Stimulated activated CD8-positive, alpha-beta memory T cell treated with anti-CD3 and anti-CD28 coated beads, Interleukin-12 subunit alpha, Interleukin-12 subunit beta, amount 100 ng/mL, for 24 hours (primary cell): Measurements from ENCODE around the gene AHCYL2.
"Not testable (repeated sequence)": the region's sequence is repeated elsewhere in the genome, so short reads cannot be mapped to it uniquely, and the experiment has no call there.

ENCODE experiments used
- DNase-seq: peaks from one replicate; pipeline ENCODE4 v3.0.0-alpha.2; 2020; ENCODE audit errors: extremely low read depth

Gene AHCYL2

GRCh38 chr7:129453510-129454248, 228.8 kb downstream of the AHCYL2 start:
- DNase-seq: no peak

DNA sequence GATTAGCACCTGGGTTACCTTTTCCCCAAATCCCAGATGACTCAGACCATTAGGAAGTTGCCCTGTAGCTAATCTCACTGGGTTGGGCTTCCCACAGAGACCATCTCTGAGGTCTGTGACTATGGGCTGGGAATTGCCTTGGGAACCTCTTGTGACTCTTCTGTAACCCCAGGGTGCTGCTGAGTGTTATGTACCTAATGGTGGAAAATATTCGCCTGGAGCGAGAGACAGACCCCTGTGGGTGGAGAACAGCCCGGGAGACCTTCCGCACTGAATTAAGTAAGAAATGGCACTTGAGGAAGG, 229.4 kb downstream of the AHCYL2 start:
- no peak for DNase-seq

- DNase-seq: no peak
Observed at GRCh38 chr7:129456421-129456820, 231.6 kb downstream of the AHCYL2 start.

GRCh38 chr7:129457101-129457500, 232.3 kb downstream of the AHCYL2 start:
- no peak for DNase-seq

- no peak for DNase-seq
Observed at GRCh38 chr7:129458171-129458570, 233.3 kb downstream of the AHCYL2 start.

DNA sequence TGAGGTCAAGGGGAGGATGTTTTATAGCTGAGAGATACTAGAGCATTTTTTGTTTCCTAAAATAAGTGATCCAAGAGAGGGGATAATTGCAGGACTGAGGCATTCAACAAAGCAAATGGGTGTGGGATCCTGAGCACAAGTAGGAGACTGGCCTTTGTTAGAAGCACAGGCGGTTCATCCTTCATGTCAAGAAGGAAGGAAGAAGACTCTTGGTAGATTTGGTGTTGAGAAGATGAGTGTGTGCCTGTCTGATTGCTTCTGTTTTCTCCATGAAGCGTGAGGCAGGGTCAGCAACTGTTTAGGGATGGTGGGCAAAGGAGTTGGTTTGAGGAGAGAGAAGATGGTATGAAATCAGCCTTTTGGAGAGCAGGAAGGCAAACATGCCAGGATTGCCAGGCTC, 237.0 kb downstream of the AHCYL2 start:
- no peak for DNase-seq

- DNase-seq: no peak
Observed at GRCh38 chr7:129462420-129462819, 237.6 kb downstream of the AHCYL2 start.

DNA sequence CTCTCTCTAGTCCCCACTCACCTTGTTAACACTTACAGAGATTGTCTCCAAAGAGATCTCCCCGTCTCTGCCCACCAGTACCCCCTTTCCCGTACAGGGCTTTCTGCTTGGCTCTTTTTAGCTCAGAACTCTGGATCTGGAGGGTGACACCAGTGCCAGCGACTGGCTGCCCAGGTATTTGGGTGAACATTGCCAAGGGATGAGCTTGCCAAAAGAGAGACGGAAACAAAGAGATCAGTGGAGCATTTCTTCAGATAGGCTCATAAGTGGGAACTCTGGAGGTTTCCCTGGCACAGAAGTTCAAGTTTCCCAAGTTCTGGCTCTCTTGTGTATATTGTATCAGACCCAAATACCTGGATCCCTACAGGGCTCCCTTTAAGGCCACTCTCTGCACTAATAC, 239.4 kb downstream of the AHCYL2 start:
- DNase-seq: no peak

DNA sequence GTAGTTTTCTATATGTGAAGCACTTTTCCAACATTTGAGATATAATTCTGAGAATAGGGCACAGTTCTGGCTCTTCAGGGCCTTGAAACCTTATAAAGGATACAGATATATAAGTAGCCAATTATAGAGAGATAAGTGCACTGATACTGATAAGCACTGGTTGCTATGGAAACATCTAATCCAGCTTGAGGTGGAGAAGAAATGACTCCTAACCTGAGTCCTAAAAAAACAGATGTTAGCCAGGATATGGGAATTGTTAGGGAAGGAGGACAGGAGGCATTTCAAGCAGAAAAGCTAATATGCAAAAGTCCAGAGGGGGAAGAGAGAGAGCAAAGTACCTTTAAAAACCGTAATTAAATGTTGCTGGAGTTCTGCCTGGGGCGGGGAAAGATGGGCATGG, 240.2 kb downstream of the AHCYL2 start:
- no peak for DNase-seq

DNA sequence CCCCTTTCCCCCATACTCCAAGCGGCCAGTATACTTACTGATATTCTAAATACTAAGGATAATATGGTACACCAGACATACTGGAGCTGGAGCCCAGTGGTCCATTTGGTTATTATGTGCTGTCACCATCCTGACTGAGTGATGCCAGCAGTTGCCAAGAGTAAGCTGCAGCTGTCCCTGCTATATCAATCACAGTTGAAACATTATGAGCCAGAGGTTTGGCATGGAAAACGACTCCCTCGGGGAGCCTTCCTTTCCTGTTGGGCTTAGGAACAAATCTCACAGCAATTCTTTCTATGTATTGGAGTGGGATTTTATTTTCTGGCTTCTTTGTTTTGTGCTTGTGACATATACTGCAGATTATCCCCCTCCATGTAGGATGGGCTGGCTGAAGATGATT, 242.0 kb downstream of the AHCYL2 start:
- no peak for DNase-seq

GRCh38 chr7:129468087-129468486, 243.3 kb downstream of the AHCYL2 start:
- no peak for DNase-seq

- DNase-seq: no peak
Observed at GRCh38 chr7:129468547-129468946, 243.7 kb downstream of the AHCYL2 start.

- DNase-seq: no peak
Observed at GRCh38 chr7:129469930-129470329, 245.1 kb downstream of the AHCYL2 start.

GRCh38 chr7:129470411-129470810, 245.6 kb downstream of the AHCYL2 start:
- no peak for DNase-seq

DNA sequence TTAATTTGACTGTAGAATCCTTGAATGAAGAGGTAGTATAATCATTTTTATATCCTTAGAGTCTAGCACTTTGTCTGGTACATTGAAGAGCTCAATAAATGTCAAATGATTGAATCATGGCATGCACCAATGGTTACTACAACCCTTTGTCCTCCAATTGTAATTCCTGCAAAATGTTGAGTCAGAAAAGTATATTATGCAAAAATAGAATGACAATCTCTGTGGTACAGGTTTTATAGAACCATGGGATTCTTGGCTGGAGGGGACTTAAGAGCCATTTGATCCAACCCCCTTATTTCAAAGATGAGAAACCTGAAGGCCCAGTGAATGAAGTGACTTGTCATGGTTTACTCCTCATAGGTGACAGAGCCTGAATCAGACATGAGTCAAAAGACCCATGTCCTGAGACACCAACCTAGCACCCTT, 246.6 kb downstream of the AHCYL2 start:
- no peak for DNase-seq

DNA sequence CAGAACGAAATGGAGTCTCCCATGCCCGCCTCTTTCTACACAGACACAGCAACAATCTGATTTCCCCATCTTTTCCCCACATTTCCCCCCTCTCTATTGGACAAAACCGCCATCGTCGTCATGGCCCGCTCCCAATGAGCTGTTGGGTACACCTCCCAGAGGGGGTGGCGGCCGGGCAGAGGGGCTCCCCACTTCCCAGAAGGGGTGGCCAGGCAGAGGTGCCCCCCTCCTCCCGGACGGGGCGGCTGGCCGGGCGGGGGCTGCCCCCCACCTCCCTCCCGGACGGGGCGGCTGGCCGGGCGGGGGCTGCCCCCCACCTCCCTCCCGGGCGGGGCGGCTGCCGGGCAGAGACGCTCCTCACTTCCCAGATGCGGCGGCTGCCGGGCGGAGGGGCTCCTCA, 251.1 kb downstream of the AHCYL2 start:
- not testable (repeated sequence) for DNase-seq

GRCh38 chr7:129476398-129476797, 251.6 kb downstream of the AHCYL2 start:
- DNase-seq: not testable (repeated sequence)
